OCI-LY3 (cell line): Measurements from ENCODE around the gene COTL1.
A peak's percentile ranks its signal among the peaks of the same experiment; 100 is the strongest.

Source experiments
- H2AFZ ChIP-seq: fragments of 200-600, 300-600 bp; shearing (Covaris generic); 2 replicates; pipeline ENCODE4 v1.6.0; 2014; ENCODE audit warnings: antibody characterized with exemption, low read depth, low read length
- H3K27ac ChIP-seq: fragments of 200-600, 300-600 bp; sonication (generic); 2 replicates; pipeline ENCODE4 v1.5.1; 2014; ENCODE audit warnings: mild to moderate bottlenecking, low read length, moderate library complexity, mixed read lengths
- H3K27me3 ChIP-seq: fragments of 200-600, 300-600 bp; sonication (generic); 2 replicates; pipeline ENCODE4 v1.6.1; 2014; ENCODE audit warnings: low read depth, low read length, mixed read lengths
- H3K36me3 ChIP-seq: fragments of 200-600, 300-600 bp; sonication (generic); replicated peaks from 2 replicates; pipeline ENCODE3; 2014; ENCODE audit warnings: low read depth, low read length, mixed read lengths
- H3K4me1 ChIP-seq: fragments of 300-600, 200-600 bp; sonication (generic); 2 replicates; pipeline ENCODE4 v1.6.1; 2014; ENCODE audit warnings: low read length, mixed read lengths
- H3K4me2 ChIP-seq: fragments of 200-600, 300-600 bp; sonication (generic); 2 replicates; pipeline ENCODE4 v1.6.1; 2014; ENCODE audit warnings: low read length, mixed read lengths
- H3K4me3 ChIP-seq: fragments of 300-600, 200-600 bp; sonication (generic); 2 replicates; pipeline ENCODE4 v1.5.1; 2014; ENCODE audit warnings: antibody characterized with exemption, mild to moderate bottlenecking, low read length, moderate library complexity
- H3K79me2 ChIP-seq: fragments of 300-600, 200-600 bp; shearing (Covaris generic); 2 replicates; pipeline ENCODE4 v1.6.1; 2014; ENCODE audit warnings: mild to moderate bottlenecking, low read length, mixed read lengths
- H3K9ac ChIP-seq: fragments of 300-600, 200-600 bp; shearing (Covaris generic); 2 replicates; pipeline ENCODE4 v1.6.0; 2014; ENCODE audit warnings: mild to moderate bottlenecking, low read length, moderate library complexity
- H3K9me3 ChIP-seq: fragments of 200-600, 300-600 bp; shearing (Covaris generic); 2 replicates; pipeline ENCODE4 v1.6.1; 2014; ENCODE audit warnings: low read length, mixed read lengths; ENCODE audit not compliant: insufficient read depth
- H4K20me1 ChIP-seq: fragments of 200-600, 300-600 bp; sonication (generic); 2 replicates; pipeline ENCODE4 v1.6.1; 2016; ENCODE audit warnings: low read length, mixed read lengths; ENCODE audit not compliant: insufficient read depth
- EZH2phosphoT487 ChIP-seq: fragments of 200-600 bp; shearing (Covaris generic); IDR thresholded peaks from 2 replicates; pipeline ENCODE4 v1.6.1; 2018; ENCODE audit warnings: antibody characterized with exemption, mixed run types, low read depth
- TF ChIP-seq, protein P1 (sequence below): fragments of 200-600, 300-600 bp; sonication (generic); IDR thresholded peaks from 2 replicates; pipeline ENCODE4 v1.5.1; 2014; ENCODE audit warnings: antibody characterized with exemption, low read length, low read depth

Gene COTL1

GRCh38 chr16:84609563-84610177, 8.2 kb downstream of the COTL1 start:
- no peaks in the 10 kb centered on the region for H3K27me3 ChIP-seq
- no peak overlapping the region for H2AFZ ChIP-seq
- peak overlapping the region; percentile 11 for H3K4me3 ChIP-seq
- peak overlapping the region; percentile 91 for H3K27ac ChIP-seq
- peaks cover 61% of the 10 kb centered on the region for H3K4me1 ChIP-seq
- H3K36me3 ChIP-seq = peaks cover 95% of the 10 kb centered on the region
- H3K4me2 ChIP-seq = peak overlapping the region; percentile 63; the same call in 1 of the 2 replicates
- H3K9ac ChIP-seq = no peak overlapping the region; the same call in 1 of the 2 replicates
- TF ChIP-seq, protein P1, sequence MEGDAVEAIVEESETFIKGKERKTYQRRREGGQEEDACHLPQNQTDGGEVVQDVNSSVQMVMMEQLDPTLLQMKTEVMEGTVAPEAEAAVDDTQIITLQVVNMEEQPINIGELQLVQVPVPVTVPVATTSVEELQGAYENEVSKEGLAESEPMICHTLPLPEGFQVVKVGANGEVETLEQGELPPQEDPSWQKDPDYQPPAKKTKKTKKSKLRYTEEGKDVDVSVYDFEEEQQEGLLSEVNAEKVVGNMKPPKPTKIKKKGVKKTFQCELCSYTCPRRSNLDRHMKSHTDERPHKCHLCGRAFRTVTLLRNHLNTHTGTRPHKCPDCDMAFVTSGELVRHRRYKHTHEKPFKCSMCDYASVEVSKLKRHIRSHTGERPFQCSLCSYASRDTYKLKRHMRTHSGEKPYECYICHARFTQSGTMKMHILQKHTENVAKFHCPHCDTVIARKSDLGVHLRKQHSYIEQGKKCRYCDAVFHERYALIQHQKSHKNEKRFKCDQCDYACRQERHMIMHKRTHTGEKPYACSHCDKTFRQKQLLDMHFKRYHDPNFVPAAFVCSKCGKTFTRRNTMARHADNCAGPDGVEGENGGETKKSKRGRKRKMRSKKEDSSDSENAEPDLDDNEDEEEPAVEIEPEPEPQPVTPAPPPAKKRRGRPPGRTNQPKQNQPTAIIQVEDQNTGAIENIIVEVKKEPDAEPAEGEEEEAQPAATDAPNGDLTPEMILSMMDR = no peak
- no peak for TF ChIP-seq EZH2phosphoT487
- H4K20me1 ChIP-seq = peaks cover 68% of the 10 kb centered on the region
- peaks cover 42% of the 10 kb centered on the region for H3K9me3 ChIP-seq
- H3K79me2 ChIP-seq = peaks cover 99% of the 10 kb centered on the region

DNA sequence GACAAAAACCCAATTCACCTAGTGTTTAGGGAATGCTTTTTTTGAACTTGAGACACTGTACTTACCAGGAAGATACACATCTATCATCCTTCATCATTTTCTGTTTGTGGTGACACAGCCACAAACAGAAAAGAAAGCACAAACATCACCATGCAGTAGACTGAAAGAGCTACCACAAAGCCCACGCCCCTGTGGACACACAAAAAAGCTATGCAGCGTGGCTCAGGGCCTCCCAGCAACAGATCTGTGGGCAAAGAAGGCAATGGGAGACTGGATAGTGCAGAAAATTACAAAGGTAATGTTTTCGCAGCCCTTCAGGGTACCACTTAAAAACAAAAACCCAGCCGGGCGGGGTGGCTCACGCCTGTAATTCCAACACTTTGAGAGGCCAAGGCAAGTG, 9.6 kb downstream of the COTL1 start:
- H3K27ac ChIP-seq = peak overlapping the region; percentile 91
- peaks cover 42% of the 10 kb centered on the region for H3K9me3 ChIP-seq
- H3K36me3 ChIP-seq = peaks cover 87% of the 10 kb centered on the region
- peaks cover 95% of the 10 kb centered on the region for H3K79me2 ChIP-seq
- H4K20me1 ChIP-seq = peaks cover 58% of the 10 kb centered on the region
- H3K4me2 ChIP-seq = peak overlapping the region; percentile 63
- no peaks in the 10 kb centered on the region for H3K27me3 ChIP-seq
- peaks cover 69% of the 10 kb centered on the region for H3K4me1 ChIP-seq
- peak overlapping the region; percentile 44 for H3K9ac ChIP-seq
- TF ChIP-seq, protein P1 = no peak
- no peak for TF ChIP-seq EZH2phosphoT487
- no peak overlapping the region for H2AFZ ChIP-seq
- H3K4me3 ChIP-seq = peak overlapping the region; percentile 44

GRCh38 chr16:84607694-84608093, 10.2 kb downstream of the COTL1 start:
- H3K27ac ChIP-seq = peak overlapping the region; percentile 91
- H3K9me3 ChIP-seq = peaks cover 42% of the 10 kb centered on the region
- peaks cover 88% of the 10 kb centered on the region for H3K36me3 ChIP-seq
- H4K20me1 ChIP-seq = peaks cover 56% of the 10 kb centered on the region
- peak overlapping the region; percentile 44 for H3K4me3 ChIP-seq
- peak overlapping the region; percentile 63 for H3K4me2 ChIP-seq
- TF ChIP-seq, protein P1 = no peak
- TF ChIP-seq EZH2phosphoT487 = no peak
- H2AFZ ChIP-seq = no peak overlapping the region
- H3K27me3 ChIP-seq = no peaks in the 10 kb centered on the region
- peaks cover 75% of the 10 kb centered on the region for H3K4me1 ChIP-seq
- peaks cover 96% of the 10 kb centered on the region for H3K79me2 ChIP-seq
- peak overlapping the region; percentile 44 for H3K9ac ChIP-seq

DNA sequence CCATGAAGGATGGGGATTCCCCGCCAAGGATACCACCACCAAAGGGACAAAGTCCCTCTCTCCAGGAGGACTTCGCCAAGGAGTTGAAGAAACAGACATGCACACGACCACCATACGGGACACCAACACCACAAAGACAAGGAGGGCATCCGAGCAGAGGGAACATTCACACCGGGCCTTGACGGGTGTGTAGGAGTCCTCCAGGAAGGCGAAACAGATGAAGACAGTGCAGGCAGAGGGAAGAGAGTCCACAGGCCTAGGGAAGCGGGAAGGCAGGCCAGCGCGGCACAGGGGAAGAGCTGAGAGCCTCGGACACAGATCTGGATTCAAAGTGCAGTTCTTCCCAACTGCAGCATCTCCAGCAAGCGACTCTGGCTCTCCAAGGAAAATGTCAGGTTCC, 10.8 kb downstream of the COTL1 start:
- no peak for TF ChIP-seq EZH2phosphoT487
- TF ChIP-seq, protein P1 = no peak
- Histone ChIP-seq H4K20me1 (peaks cover 52% of the 10 kb centered on the region), H3K27ac (peak overlapping the region; percentile 91), H3K4me3 (peak overlapping the region; percentile 44), H3K9ac (peak overlapping the region; percentile 30; the same call in 1 of the 2 replicates), H3K4me2 (peak overlapping the region; percentile 63), H3K36me3 (peaks cover 83% of the 10 kb centered on the region), H2AFZ (no peak overlapping the region), H3K4me1 (peaks cover 82% of the 10 kb centered on the region), H3K79me2 (peaks cover 96% of the 10 kb centered on the region), H3K27me3 (no peaks in the 10 kb centered on the region), H3K9me3 (peaks cover 40% of the 10 kb centered on the region)
